ENCODE measurements around the gene LTF. TPM values are rescaled to one million over a fixed set of nuclear protein-coding genes. Genes with fewer than 3 reads are reported as not detected.
"Not testable (repeated sequence)": the region's sequence is repeated elsewhere in the genome, so short reads cannot be mapped to it uniquely, and the experiment has no call there.

LTF gene
- total and polyA plus RNA-seq, 4 donors: 0.47 to 62.3 (median 0.96) TPM

DNA sequence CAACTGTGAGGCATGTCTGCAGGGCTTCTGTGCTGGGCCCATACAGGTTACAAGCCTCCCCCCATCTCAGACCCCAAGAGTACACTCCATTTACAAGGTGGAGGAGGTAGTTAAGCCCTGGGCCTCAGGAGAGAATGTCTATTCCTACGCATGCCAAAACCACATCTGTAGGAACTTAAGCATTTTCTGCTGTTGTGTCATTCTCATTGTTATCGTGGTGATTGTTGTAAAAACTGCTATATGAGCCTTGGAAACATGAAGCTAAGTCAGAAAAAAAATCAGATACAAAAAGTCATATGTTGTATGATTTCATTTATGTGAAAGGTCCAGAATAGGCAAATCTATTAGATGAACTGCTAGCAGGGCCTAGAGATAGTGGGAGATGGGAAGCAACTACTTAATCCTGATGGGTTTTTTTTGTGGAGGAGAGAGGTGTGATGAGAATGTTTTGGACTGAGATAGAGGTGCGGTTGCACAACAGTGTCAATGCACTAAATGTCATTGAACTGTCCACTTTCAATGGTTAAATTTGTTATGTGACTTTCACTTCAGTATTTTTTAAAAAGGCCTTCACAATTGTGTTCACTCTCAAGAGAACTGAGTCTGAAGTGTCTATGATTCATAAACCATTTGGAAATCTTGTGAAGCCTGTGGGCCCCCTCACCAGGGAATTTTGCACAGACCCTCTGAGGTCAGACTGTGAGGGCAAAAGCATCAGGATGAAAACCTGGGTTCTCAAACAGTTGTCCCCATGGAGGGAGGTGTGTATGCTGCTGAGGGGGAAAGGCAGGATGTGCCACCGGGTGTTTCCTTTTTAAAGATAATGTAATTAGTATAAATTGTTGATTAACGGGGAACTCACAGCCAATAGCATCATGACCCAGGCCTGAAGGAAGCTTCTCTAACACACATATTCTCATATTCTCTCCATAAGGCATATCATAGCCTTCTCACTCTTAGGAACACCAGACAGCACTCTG is 36.2 kb upstream of the LTF start:
- no peaks in the 10 kb centered on the region for H3K9me3 ChIP-seq (ENCODE audit: control insufficient read depth, insufficient read depth, low read length)
- H3K27ac ChIP-seq (ENCODE audit: low read depth, low read length): no peak overlapping the region
- no peak overlapping the region for H3K4me3 ChIP-seq (ENCODE audit: low read depth, low read length)
- no peak for DNase-seq (ENCODE audit: low read depth in 4 of 6, low spot score in 6 of 6)
- no peaks in the 10 kb centered on the region for H3K36me3 ChIP-seq (ENCODE audit: control insufficient read depth, insufficient read depth, low read length)
- peaks cover 4% of the 10 kb centered on the region for H3K4me1 ChIP-seq (ENCODE audit: control insufficient read depth, insufficient read depth, low read length)
- WGBS (ENCODE audit: insufficient coverage): 90% methylated on average over 2 of the region's 5 CpGs
- H3K27me3 ChIP-seq (ENCODE audit: control insufficient read depth, insufficient read depth, low read length): no peaks in the 10 kb centered on the region

DNA sequence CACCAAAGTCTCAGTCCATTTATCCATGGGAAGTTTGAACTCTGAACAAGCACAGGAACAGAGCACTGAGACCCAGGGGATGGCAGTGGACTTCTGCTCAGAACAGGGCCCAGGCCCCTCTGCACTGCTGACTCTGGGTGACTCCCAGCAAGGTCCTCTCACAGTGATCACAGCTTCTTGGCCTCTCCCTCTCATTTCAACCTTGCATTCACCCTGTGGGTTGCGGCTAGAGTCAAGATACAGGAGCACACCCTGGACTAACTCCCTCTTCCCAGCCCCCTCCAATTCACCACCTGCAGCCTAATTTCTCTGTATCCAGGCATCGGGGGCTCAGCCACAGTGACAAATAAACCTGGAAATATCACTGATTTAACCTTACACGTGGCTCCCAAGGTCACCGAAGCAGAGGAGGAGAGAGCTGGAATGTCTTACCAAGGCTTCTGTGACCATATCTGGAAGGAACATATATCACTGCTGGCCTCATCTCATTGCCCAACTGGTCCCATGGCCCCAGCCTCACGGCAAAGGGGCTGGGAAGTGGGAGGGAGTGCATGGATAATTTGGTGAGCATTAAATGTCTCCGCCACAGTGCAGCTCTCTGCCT is 34.3 kb upstream of the LTF start:
- Histone ChIP-seq H3K27ac (ENCODE audit: low read depth, low read length) (no peak overlapping the region), H3K4me1 (ENCODE audit: control insufficient read depth, insufficient read depth, low read length) (peaks cover 4% of the 10 kb centered on the region), H3K36me3 (ENCODE audit: control insufficient read depth, insufficient read depth, low read length) (no peaks in the 10 kb centered on the region), H3K27me3 (ENCODE audit: control insufficient read depth, insufficient read depth, low read length) (no peaks in the 10 kb centered on the region), H3K9me3 (ENCODE audit: control insufficient read depth, insufficient read depth, low read length) (no peaks in the 10 kb centered on the region), H3K4me3 (ENCODE audit: low read depth, low read length) (no peak overlapping the region)
- WGBS (ENCODE audit: insufficient coverage): 92% methylated on average over 4 of the region's 6 CpGs
- no peak for DNase-seq (ENCODE audit: low read depth in 4 of 6, low spot score in 6 of 6)

DNA sequence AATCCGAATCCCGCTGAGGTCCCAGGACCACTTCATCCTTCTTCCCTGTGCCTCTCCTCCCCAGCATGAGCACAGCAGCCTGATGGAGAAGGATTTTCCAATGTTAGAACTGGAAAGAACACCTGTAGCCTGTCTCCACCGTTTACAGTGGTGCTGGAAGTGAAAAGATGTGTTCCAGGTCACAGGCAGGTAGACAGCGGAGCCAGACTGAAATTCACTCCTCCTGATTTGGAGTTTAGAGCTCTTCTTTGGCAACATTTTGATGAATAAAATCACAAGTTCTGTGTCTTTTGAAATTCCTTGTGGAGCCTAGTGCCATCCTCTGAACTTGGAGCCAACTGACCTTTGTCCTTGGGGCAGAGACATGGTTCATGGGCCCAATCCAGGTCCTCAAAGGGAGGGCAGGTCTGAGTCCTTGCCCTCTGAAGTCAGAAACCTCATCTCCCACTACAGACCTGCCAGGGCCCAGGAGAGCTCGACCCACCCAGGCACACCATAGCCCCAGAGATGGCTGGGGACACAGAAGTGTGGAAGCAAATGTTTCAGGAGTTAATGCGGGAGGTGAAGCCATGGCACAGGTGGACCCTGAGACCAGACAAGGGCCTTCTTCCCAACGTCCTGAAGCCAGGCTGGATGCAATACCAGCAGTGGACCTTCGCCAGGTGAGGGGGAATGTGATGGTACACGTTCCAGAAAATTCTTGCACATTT is 33.0 kb upstream of the LTF start, which contains the start of gene RTP3:
RTP3 (plus strand) TSS at position 421 of the 710 bp plus-strand sequence; CDS start at position 508, 87 bp downstream.
- H3K4me3 ChIP-seq (ENCODE audit: low read depth, low read length): no peak within 1 kb of the TSS
- 82% methylated on average over 3 of the region's 9 CpGs for WGBS (ENCODE audit: insufficient coverage)
- no peaks in the 10 kb centered on the region for H3K27me3 ChIP-seq (ENCODE audit: control insufficient read depth, insufficient read depth, low read length)
- no peaks in the 10 kb centered on the region for H3K36me3 ChIP-seq (ENCODE audit: control insufficient read depth, insufficient read depth, low read length)
- no peak within 1 kb of the TSS for H3K27ac ChIP-seq (ENCODE audit: low read depth, low read length)
- DNase-seq (ENCODE audit: low read depth in 4 of 6, low spot score in 6 of 6): no peak
- H3K4me1 ChIP-seq (ENCODE audit: control insufficient read depth, insufficient read depth, low read length): peaks cover 4% of the 10 kb centered on the region
- H3K9me3 ChIP-seq (ENCODE audit: control insufficient read depth, insufficient read depth, low read length): no peaks in the 10 kb centered on the region

DNA sequence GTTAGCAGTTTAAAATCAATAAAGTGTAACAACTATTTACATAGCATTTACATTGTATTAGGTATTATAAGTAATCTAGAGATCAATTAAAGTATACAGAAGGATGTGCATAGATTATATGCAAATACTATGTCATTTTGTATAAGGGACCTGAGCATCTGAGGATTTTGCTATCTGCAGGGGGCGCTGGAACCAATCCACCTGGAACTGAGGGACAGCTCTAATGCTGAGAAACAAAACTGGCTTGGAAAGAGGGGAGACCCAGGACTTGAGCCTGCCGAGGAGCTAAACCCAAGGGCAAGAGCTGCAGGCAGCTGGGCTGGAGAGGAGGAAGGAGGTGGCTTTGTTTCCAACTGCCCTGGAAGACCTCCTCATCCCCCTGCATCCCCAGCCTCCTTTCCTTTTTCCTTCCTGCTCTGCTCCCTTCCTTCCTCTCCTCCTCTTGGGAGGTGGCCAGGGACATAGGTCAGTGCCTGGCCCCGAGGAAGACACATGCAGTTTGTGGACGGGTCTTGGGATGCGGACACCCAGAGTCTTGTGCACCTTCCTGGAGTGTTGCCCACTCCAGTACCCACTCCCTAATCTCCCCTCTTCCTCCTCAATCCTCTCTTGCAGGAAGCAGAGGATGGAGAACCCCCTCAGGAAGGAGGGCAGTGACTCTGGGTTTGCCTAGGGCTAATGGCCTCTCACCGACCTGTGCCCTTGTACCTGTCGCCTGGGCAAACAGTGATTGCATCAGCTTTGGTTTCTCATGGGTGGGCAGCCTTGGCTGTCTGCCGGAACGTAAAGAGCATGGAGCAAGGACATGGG is 32.2 kb upstream of the LTF start:
- Histone ChIP-seq H3K9me3 (ENCODE audit: control insufficient read depth, insufficient read depth, low read length) (no peaks in the 10 kb centered on the region), H3K27me3 (ENCODE audit: control insufficient read depth, insufficient read depth, low read length) (no peaks in the 10 kb centered on the region), H3K27ac (ENCODE audit: low read depth, low read length) (no peak overlapping the region), H3K4me1 (ENCODE audit: control insufficient read depth, insufficient read depth, low read length) (peaks cover 4% of the 10 kb centered on the region), H3K36me3 (ENCODE audit: control insufficient read depth, insufficient read depth, low read length) (no peaks in the 10 kb centered on the region), H3K4me3 (ENCODE audit: low read depth, low read length) (no peak overlapping the region)
- DNase-seq (ENCODE audit: low read depth in 4 of 6, low spot score in 6 of 6): peak in 2 of 6 donors; percentile 17 to 34
- 64% methylated on average over 6 of the region's 9 CpGs for WGBS (ENCODE audit: insufficient coverage)

DNA sequence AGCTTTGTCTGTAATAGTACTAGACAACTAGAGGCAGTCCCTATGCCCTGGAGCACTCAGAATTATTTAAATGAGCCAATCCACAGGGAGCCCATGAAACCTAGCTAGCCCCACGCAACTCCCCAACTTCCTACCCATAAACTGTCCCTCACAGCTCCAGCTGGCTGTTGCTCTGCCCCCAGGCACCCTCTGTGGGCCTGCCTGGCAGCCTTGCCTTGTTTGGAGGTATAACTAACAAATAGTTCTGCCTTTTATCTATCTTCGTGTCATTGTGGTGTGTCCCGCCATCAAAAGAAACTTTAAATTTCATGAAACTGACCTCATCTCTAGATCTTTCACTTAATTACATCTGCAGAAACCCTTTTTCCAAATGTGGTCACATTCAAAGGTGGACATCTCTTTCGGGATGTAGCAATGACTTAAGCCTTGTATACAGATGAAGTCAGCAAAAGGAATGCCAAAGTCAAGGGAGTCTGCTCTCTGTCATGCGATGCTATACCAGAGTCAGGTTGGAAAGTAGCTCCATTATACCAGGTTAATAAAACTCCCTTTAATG is 31.3 kb upstream of the LTF start:
- DNase-seq (ENCODE audit: low read depth in 4 of 6, low spot score in 6 of 6): no peak
- H3K36me3 ChIP-seq (ENCODE audit: control insufficient read depth, insufficient read depth, low read length): no peaks in the 10 kb centered on the region
- H3K4me3 ChIP-seq (ENCODE audit: low read depth, low read length): no peak overlapping the region
- H3K9me3 ChIP-seq (ENCODE audit: control insufficient read depth, insufficient read depth, low read length): no peaks in the 10 kb centered on the region
- WGBS (ENCODE audit: insufficient coverage): 40% methylated on average over 1 of the region's 5 CpGs
- H3K27me3 ChIP-seq (ENCODE audit: control insufficient read depth, insufficient read depth, low read length): no peaks in the 10 kb centered on the region
- no peak overlapping the region for H3K27ac ChIP-seq (ENCODE audit: low read depth, low read length)
- peaks cover 4% of the 10 kb centered on the region for H3K4me1 ChIP-seq (ENCODE audit: control insufficient read depth, insufficient read depth, low read length)

DNA sequence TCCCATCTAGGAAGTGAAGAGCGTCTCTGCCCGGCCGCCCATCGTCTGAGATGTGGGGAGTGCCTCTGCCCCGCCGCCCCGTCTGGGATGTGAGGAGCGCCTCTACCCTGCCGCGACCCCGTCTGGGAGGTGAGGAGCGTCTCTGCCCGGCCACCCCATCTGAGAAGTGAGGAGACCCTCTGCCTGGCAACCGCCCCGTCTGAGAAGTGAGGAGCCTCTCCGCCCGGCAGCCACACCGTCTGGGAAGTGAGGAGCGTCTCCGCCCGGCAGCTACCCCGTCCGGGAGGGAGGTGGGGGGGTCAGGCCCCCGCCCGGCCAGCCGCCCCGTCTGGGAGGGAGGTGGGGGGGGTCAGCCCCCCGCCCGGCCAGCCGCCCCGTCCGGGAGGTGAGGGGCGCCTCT is 29.8 kb upstream of the LTF start:
- not testable (repeated sequence) for H3K27ac ChIP-seq (ENCODE audit: low read depth, low read length); H3K4me3 ChIP-seq (ENCODE audit: low read depth, low read length); H3K9me3 ChIP-seq (ENCODE audit: control insufficient read depth, insufficient read depth, low read length); DNase-seq (ENCODE audit: low read depth in 4 of 6, low spot score in 6 of 6); H3K4me1 ChIP-seq (ENCODE audit: control insufficient read depth, insufficient read depth, low read length); H3K36me3 ChIP-seq (ENCODE audit: control insufficient read depth, insufficient read depth, low read length); H3K27me3 ChIP-seq (ENCODE audit: control insufficient read depth, insufficient read depth, low read length)
- 96% methylated on average over 12 of the region's 33 CpGs for WGBS (ENCODE audit: insufficient coverage)

DNA sequence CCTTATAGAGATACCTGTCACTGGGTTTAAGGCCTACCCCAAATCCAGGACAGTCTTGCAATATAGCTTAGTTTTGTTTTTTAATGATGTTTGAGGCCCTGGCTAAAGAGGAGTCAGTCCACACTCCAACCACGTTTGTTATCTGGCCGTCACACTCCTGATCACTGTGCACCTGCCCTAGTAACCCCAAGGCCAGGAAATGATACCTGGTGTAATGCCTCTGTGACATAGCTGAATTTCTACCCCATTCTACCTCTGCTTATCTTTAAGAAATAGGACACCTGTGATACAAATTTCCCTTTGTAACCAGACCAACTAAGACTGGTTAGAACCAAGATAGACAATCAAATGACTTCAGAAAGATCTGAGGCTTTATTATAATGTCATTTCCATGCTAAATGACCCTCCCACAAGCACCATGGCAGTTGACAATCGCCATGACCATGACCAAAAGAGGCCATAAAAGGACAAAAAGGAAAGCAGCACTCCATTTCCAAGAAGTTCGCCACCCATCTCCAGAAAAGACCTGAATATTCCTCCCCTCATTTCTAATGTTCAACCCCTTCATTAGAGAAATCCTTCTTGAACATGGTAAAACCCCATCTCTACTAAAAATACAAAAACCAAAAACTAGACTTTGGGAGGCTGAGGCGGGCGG is 28.3 kb upstream of the LTF start:
- H3K36me3 ChIP-seq (ENCODE audit: control insufficient read depth, insufficient read depth, low read length): no peaks in the 10 kb centered on the region
- H3K4me1 ChIP-seq (ENCODE audit: control insufficient read depth, insufficient read depth, low read length): peaks cover 11% of the 10 kb centered on the region
- H3K27me3 ChIP-seq (ENCODE audit: control insufficient read depth, insufficient read depth, low read length): peaks cover 7% of the 10 kb centered on the region
- 78% methylated on average over 4 of the region's 6 CpGs for WGBS (ENCODE audit: insufficient coverage)
- no peaks in the 10 kb centered on the region for H3K9me3 ChIP-seq (ENCODE audit: control insufficient read depth, insufficient read depth, low read length)
- no peak overlapping the region for H3K27ac ChIP-seq (ENCODE audit: low read depth, low read length)
- no peak for DNase-seq (ENCODE audit: low read depth in 4 of 6, low spot score in 6 of 6)
- no peak overlapping the region for H3K4me3 ChIP-seq (ENCODE audit: low read depth, low read length)

DNA sequence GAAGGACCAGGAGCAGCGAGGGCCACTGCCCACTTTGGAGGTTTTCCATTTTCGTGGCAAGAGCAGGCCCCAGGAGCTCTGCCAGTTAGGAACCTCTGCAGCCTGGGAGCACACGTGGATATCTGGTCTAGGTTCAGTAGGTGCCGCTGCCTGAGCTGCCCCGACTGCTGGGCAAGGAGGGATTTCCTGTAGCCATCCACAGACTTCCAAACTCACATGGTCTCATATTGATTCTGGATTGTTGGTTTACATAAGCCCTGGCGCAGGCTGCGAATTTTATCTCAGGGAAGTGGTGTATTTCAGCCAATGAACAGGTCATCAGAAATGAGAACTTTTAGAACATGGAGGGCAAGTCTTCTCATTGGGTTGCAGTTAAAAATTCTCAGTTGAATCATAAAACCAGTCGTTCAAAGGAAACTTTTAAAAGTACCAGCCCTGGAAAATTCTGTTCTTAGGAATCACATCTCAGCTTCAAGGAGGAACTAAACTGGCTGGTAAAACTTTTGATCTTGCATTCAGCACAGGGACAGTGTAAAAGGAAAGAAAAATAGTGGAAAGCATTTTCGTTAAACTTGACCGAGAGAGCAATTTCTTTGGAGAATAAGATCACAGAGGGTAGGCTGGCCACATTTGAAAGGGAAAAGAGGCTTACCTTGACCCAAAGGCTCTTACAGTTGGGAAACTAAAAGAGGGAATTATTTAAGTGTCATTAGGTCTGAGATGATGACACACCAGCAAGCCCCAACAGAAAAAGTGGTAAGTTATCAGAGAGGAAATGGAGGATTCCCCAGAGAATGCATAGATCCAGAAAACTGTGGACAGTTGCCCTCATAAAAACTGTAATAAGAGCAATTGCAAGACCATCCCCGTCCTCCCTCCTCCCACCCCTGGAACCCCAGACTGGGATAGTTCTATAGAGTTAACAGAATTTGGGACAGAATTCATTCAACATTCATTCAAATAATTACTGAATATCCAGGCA is 26.7 kb upstream of the LTF start:
- H3K9me3 ChIP-seq (ENCODE audit: control insufficient read depth, insufficient read depth, low read length): no peaks in the 10 kb centered on the region
- 85% methylated on average over 7 of the region's 11 CpGs for WGBS (ENCODE audit: insufficient coverage)
- no peak for DNase-seq (ENCODE audit: low read depth in 4 of 6, low spot score in 6 of 6)
- H3K27ac ChIP-seq (ENCODE audit: low read depth, low read length): no peak overlapping the region
- no peaks in the 10 kb centered on the region for H3K36me3 ChIP-seq (ENCODE audit: control insufficient read depth, insufficient read depth, low read length)
- no peak overlapping the region for H3K4me3 ChIP-seq (ENCODE audit: low read depth, low read length)
- H3K27me3 ChIP-seq (ENCODE audit: control insufficient read depth, insufficient read depth, low read length): peaks cover 7% of the 10 kb centered on the region
- H3K4me1 ChIP-seq (ENCODE audit: control insufficient read depth, insufficient read depth, low read length): peaks cover 7% of the 10 kb centered on the region
